ENCODE data around the gene CCL4L2. TPM values are rescaled to one million over a fixed set of nuclear protein-coding genes. Genes with fewer than 3 reads are reported as not detected.
"Not testable (repeated sequence)": the region's sequence is repeated elsewhere in the genome, so short reads cannot be mapped to it uniquely, and the experiment has no call there.

CCL4L2 gene
- total RNA-seq, 2 experiments from 2014 or later: not detected

DNA sequence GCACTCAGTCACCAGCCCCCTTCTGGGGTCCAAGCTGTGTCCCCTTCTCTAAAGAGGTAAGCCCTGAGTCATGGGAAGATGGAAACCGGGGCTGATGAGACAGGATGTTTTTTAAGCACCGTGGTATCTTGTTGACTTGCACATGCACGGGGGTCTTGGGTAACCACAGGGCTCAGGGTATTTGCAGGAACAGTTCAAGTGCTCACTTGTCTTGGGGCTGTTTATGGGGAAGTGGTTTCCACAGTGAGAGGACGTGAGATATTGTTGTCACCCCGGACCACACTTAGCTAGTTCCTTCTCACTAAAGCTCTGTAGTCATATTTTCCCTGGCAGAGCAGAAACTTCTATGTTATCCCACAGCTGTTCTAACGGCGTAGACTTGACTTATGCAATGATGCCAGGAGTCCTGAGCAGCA lies 22.0 kb upstream of the CCL4L2 start:
- no peak for DNase-seq

DNA sequence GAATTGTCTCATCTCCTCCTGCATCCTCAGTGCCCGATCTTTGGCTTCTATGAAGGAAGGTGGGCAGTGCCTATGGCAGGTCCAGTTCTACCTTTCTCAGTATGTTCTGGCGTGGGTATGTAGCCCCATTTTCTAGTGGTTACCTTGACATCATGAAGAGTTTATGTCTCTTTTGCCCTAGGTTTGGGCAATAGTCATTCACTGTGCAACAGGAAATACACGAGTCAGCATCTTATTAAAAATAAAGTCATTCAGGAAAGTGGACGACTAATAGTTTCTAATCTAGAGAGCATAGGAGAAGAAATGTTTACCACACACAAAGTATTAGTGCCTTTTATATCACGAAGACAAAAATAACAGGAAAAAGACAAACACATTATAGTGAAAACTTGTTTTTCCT lies 20.9 kb upstream of the CCL4L2 start:
- CTCF ChIA-PET; DNase-seq; H3K4me3 Mint-ChIP-seq; H3K4me1 Mint-ChIP-seq; H3K36me3 Mint-ChIP-seq (ENCODE audit: low read depth); H3K27ac Mint-ChIP-seq; H3K9me3 Mint-ChIP-seq; POLR2A ChIA-PET: not testable (repeated sequence)
- peaks cover 14% of the 10 kb centered on the region for H3K27me3 Mint-ChIP-seq

More for the DNA sequence above, 22.0 kb upstream of the CCL4L2 start:
- Mint-ChIP-seq H3K4me3 (no peak overlapping the region), H3K4me1 (peaks cover 6% of the 10 kb centered on the region), H3K9me3 (no peaks in the 10 kb centered on the region), H3K27ac (no peak overlapping the region), H3K27me3 (peaks cover 16% of the 10 kb centered on the region), H3K36me3 (ENCODE audit: low read depth) (no peaks in the 10 kb centered on the region)
- CTCF ChIA-PET: no interaction called here
- POLR2A ChIA-PET: no interaction called here

DNA sequence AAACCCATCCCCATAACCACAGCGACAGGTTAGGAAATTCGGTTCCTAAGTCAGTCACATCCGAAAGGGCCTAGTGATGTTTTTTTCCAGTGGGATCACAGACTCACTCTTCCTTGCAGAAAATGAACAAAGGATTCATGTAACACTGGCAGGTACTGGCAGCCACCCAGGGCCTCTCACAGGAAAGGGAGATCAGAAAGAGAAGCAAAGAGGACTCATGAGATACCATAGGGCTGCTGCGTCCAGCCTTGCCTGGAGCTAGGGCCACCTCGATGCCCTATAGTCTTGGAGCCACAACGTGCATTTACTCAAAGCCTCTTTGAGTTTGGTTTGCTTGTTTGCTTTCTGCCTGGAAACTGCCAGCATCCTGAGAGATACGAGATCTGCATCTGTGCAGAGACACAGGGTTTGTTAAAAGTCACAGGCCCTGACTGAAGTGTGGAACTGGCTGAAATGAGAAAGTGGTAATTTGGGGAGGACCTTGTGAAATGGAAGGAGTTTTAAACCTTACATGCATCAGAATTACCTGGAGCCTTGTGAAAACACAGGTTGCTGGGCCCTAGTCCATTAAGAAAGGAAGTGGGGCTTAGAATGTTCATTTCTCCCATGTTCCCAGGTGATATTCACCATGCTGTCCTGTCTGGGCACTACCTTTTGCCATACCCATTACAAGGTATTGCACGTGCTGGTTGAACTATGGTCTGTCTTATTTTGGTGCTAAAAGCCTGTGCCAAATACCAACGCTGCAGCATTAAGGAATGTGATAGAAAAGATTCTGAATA lies 20.1 kb upstream of the CCL4L2 start:
- H3K36me3 Mint-ChIP-seq (ENCODE audit: low read depth); POLR2A ChIA-PET: not testable (repeated sequence)

DNA sequence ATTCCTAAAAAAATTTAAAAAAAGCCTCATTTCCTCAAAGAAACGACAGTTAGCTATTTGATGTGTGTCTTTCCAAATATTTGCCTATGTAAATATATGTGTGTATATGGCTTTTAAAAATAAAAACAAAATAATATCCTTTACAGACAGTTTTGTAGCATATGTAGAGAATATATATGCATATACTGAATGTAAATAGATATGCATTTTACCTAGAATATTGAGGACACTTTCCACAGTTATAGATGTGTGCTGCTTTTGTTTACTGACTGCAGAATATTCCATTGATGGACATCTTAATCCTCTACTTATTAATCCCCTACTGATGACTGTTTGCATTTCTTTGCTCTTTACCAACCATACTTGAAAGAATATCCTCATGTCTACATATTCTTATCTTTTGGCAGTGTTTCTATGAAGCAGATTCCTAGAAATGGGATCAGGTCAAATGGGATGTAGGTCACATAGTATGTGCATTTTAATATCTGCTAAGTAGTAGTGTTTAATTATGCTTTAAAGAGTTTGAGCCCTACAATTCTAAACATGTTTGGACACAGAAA lies 17.6 kb upstream of the CCL4L2 start:
- Mint-ChIP-seq H3K4me3 (no peak overlapping the region), H3K4me1 (peaks cover 10% of the 10 kb centered on the region), H3K9me3 (no peaks in the 10 kb centered on the region), H3K36me3 (ENCODE audit: low read depth) (no peaks in the 10 kb centered on the region), H3K27me3 (peaks cover 15% of the 10 kb centered on the region), H3K27ac (no peak overlapping the region)
- ChIA-PET POLR2A (no interaction called here), CTCF (interaction anchor here (1.7 to 2.0 kb wide), 2 partner anchors 10 to 290 kb away, joined by 4 to 10 read pairs; no protein-coding TSS in a partner anchor)
- DNase-seq: no peak

More for the DNA sequence above, 20.1 kb upstream of the CCL4L2 start:
- CTCF ChIA-PET, H3K27ac Mint-ChIP-seq, H3K9me3 Mint-ChIP-seq, DNase-seq, H3K4me3 Mint-ChIP-seq, H3K4me1 Mint-ChIP-seq: not testable (repeated sequence)
- peaks cover 14% of the 10 kb centered on the region for H3K27me3 Mint-ChIP-seq

DNA sequence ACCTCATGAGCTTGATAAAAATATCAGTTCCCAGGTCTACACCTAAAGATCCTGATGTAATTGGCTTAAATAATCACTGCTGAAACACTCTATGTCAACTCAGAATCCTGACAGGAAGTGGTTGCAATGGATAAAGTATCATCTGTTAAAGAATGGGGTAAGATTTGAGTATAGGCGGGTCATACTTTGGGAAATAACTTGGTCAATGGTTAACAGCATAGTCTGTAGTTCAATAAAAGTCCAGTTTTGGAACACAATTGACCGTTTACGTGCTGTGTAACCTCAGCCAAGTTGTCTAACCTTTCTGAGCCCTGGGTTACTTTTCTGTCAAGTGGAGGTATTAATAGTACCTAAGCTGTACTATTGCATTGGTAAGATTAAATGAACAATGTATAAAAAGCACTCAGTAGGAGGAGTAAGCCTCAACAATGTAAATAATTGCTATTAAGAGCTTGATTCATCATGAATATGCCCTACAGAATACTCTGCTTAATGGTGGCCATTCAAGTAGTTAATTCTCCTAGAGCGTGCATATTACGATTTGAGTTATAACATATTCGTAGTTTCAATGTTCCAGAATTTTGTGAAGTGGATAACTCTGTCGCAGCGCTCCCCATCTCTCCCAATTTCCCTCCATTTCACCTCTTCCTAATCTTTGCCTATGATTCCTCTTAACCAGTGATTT lies 16.6 kb upstream of the CCL4L2 start:
- H3K27ac Mint-ChIP-seq; POLR2A ChIA-PET; H3K9me3 Mint-ChIP-seq; H3K4me3 Mint-ChIP-seq; H3K36me3 Mint-ChIP-seq (ENCODE audit: low read depth); DNase-seq: not testable (repeated sequence)
- CTCF ChIA-PET: interaction anchor here (2.0 kb wide), 1 partner anchor 11 kb away, joined by 10 read pairs; no protein-coding TSS in a partner anchor
- Mint-ChIP-seq H3K27me3 (peaks cover 15% of the 10 kb centered on the region), H3K4me1 (peaks cover 13% of the 10 kb centered on the region)

DNA sequence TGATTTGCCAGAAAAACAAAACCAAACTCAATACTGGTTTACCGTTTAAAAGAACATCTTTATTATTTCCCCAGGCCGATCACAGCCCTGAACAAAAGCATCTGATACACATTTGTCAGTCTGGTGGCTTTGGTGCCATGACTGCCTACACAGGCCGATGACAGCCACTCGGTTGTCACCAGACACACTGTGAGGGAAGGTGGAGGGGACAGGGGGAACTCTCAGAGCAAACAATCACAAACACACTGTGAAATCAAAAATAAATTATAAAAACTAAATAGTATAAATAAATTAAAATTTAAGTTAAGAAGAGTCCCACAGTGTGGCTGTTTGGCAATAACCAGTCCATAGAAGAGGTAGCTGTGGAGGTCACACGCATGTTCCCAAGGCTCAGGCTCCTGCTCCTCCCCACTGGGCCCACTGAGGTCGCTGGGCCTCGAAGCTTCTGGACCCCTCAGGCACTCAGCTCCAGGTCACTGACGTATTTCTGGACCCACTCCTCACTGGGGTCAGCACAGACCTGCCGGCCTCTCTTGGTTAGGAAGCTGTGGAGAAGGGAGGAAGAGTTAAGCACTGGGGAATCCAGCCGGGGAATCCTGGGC lies 15.9 kb upstream of the CCL4L2 start:
- DNase-seq; H3K27ac Mint-ChIP-seq; POLR2A ChIA-PET; CTCF ChIA-PET; H3K4me3 Mint-ChIP-seq; H3K36me3 Mint-ChIP-seq (ENCODE audit: low read depth); H3K9me3 Mint-ChIP-seq: not testable (repeated sequence)
- peaks cover 14% of the 10 kb centered on the region for H3K4me1 Mint-ChIP-seq
- peaks cover 14% of the 10 kb centered on the region for H3K27me3 Mint-ChIP-seq

DNA sequence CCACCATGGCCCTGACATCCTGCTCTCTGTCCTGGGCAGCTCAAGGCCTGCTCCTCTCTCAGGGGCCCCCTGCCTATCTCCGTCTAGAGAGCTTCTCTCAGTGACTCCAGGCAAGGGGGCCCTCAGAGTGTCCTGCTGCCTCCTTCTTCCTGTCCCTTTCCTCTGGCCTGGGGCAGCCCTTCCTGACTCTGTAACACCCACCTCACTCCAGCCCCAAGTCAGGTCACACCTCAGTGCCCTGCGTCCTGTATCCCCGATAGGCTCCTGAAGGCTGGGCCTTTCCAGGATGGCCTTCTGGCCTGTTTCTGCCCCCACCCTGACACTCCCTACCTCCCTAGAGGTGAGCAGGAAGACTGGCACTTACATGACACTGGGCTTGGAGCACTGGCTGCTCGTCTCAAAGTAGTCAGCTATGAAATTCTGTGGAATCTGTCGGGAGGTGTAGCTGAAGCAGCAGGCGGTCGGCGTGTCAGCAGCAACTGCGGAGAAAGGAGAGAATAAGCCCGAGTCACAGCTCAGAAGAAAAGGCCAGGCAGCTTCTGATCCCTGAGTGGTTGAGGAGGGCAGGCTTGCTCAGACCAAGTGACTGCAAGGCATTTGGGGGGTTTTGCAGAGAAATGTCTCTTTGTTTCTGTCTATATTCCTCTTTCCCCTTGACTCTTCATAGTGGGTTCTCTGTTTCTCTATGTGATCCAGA lies 15.3 kb upstream of the CCL4L2 start:
- no peak for DNase-seq
- ChIA-PET CTCF (no interaction called here), POLR2A (no interaction called here)
- no peaks in the 10 kb centered on the region for H3K36me3 Mint-ChIP-seq (ENCODE audit: low read depth)
- H3K27me3 Mint-ChIP-seq: peaks cover 17% of the 10 kb centered on the region
- peaks cover 14% of the 10 kb centered on the region for H3K4me1 Mint-ChIP-seq
- no peak overlapping the region for H3K27ac Mint-ChIP-seq
- no peak overlapping the region for H3K4me3 Mint-ChIP-seq
- H3K9me3 Mint-ChIP-seq: no peaks in the 10 kb centered on the region

DNA sequence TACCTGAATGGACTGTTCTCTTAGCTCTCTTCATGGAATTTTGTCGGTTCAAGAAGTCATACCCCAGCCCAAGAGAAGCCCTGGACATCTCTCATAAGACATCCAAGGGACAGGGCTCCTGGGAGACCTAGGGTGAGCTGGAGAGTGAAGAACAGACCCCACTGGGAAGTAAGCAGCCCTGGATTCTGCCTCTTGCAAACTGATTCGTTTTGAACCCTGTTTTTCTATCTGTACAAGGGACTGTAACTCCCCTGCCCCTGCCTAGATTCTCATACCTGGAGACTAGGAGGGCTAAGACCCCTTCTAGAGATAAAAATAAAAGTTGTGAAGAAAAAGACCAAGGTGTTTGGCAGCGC lies 14.8 kb upstream of the CCL4L2 start:
- Mint-ChIP-seq H3K9me3 (no peaks in the 10 kb centered on the region), H3K36me3 (ENCODE audit: low read depth) (no peaks in the 10 kb centered on the region), H3K4me3 (no peak overlapping the region), H3K27me3 (peaks cover 17% of the 10 kb centered on the region), H3K4me1 (peaks cover 14% of the 10 kb centered on the region), H3K27ac (no peak overlapping the region)
- DNase-seq: no peak
- CTCF ChIA-PET: no interaction called here
- POLR2A ChIA-PET: no interaction called here

DNA sequence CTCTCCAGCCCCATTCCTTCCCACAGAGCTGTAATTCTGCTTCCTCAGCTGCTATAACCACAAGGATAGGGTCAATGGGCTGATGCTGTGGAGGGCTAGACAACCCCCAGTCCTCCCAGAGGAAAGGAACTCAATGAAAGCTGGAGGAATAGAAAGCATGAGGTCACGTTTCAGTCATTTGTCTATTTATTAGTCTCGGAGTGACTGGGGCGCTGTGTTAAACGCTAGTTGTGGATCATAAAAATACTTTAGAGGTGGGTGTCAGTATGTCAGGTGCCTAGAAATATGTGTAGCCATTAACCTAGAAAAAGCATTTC lies 13.5 kb upstream of the CCL4L2 start:
- ChIA-PET POLR2A (no interaction called here), CTCF (interaction anchor here (0.7 kb wide), 1 partner anchor 9 kb away, joined by 3 read pairs; no protein-coding TSS in a partner anchor)

DNA sequence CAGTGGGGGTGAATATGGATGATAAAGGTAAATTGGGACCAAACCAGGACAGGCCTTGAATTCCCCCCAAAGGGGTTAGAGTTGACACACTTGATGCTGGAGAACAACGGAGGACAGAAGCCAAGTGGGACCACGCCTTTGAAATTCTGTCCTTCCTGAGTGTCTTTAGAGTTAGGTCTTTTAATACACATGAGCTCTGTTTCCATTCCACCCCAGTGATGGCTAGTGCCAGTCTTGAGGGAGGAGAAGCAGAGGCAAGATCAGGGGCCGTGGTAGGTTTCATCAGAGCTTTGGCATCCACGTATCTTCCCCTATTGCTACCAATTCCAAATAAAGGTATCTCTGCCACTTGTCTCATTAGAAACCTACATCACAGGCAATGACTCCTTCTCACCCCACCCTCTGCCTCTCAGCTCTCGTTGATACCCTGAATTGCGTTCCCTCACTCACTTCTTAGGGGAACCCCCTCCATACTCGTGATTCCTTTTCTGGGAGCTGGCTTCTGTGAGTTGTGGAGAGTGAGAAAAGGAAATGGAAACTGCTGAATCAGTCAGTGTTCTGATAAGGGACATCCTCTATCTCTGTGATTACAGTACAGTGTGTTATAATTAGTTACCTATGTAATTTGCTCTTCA lies 11.9 kb upstream of the CCL4L2 start:
- H3K4me1 Mint-ChIP-seq: peaks cover 14% of the 10 kb centered on the region
- H3K27me3 Mint-ChIP-seq: peaks cover 8% of the 10 kb centered on the region
- no peak for DNase-seq
- H3K27ac Mint-ChIP-seq: no peak overlapping the region
- ChIA-PET POLR2A (no interaction called here), CTCF (no interaction called here)
- no peak overlapping the region for H3K4me3 Mint-ChIP-seq
- H3K9me3 Mint-ChIP-seq: no peaks in the 10 kb centered on the region
- no peaks in the 10 kb centered on the region for H3K36me3 Mint-ChIP-seq (ENCODE audit: low read depth)

More for the DNA sequence above, 13.5 kb upstream of the CCL4L2 start:
- no peak overlapping the region for H3K27ac Mint-ChIP-seq
- no peaks in the 10 kb centered on the region for H3K36me3 Mint-ChIP-seq (ENCODE audit: low read depth)
- H3K4me3 Mint-ChIP-seq: no peak overlapping the region
- peaks cover 17% of the 10 kb centered on the region for H3K4me1 Mint-ChIP-seq
- no peak for DNase-seq
- H3K9me3 Mint-ChIP-seq: no peaks in the 10 kb centered on the region
- peaks cover 17% of the 10 kb centered on the region for H3K27me3 Mint-ChIP-seq

DNA sequence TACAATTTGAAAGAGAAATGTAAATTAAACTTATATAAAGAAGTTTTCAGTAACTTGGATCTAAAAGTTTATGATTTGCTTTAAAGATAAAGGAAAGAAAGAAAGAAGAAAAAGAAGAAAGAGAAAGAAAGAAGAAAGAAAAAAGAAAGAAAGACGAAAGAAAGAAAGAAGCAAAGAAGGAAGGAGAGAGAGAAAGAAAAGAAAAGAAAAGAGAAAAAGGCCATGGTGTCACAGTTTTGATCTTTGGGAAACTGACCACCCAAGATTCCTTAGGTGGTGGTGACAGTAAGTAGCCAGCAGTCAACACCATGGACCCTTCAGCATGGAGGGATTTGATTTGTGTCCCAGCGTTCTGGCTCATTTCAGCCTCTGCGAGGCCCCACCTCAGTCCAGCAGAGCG lies 9.8 kb upstream of the CCL4L2 start:
- H3K27ac Mint-ChIP-seq; H3K4me3 Mint-ChIP-seq; POLR2A ChIA-PET; DNase-seq; H3K9me3 Mint-ChIP-seq; H3K36me3 Mint-ChIP-seq (ENCODE audit: low read depth): not testable (repeated sequence)
- CTCF ChIA-PET: interaction anchor here (0.7 kb wide), 1 partner anchor 914 kb away, joined by 4 read pairs; no protein-coding TSS in a partner anchor
- Mint-ChIP-seq H3K4me1 (peaks cover 14% of the 10 kb centered on the region), H3K27me3 (peaks cover 10% of the 10 kb centered on the region)

DNA sequence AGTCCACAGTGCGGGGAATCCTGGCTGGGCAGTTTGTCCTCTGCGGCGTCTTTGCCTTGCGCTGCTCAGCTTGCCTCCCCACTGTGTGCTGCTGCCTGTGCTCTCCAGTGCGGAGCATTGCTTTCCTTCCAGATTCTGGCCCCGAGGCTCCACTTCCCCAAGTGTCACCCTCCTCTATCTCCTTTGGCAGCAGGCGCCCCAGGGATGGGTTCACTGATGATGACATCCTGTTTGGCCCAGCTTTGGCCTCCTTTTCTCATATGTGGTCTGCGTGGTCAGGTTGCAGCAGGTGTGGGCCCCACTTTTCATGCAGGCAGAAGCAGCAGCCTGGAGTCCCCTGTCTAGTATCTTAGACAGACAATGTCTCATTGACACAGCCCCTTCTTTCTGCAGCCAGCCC lies 9.4 kb upstream of the CCL4L2 start:
- H3K36me3 Mint-ChIP-seq (ENCODE audit: low read depth); CTCF ChIA-PET; POLR2A ChIA-PET; H3K9me3 Mint-ChIP-seq; H3K27ac Mint-ChIP-seq; DNase-seq; H3K4me3 Mint-ChIP-seq: not testable (repeated sequence)
- Mint-ChIP-seq H3K4me1 (peaks cover 11% of the 10 kb centered on the region), H3K27me3 (peaks cover 10% of the 10 kb centered on the region)
